WTC11 (cell line): ENCODE results near the gene RPP14.

Experiments
- CREB1 ChIP-seq: sonication (generic); formaldehyde crosslinking; IDR thresholded peaks from 2 replicates; pipeline ENCODE4 v1.8.0; 2023; ENCODE audit warnings: mild to moderate bottlenecking, missing genetic modification reagents
- CTCF ChIP-seq: fragments of 200-600 bp; IDR thresholded peaks from 2 replicates; pipeline ENCODE4 v1.8.0; 2022; ENCODE audit warnings: antibody characterized with exemption
- MLX ChIP-seq: sonication (generic); formaldehyde crosslinking; IDR thresholded peaks from 2 replicates; pipeline ENCODE4 v1.8.1; 2023; ENCODE audit warnings: mild to moderate bottlenecking, missing genetic modification reagents, moderate library complexity
- NR2C2 ChIP-seq: sonication (generic); formaldehyde crosslinking; IDR thresholded peaks from 2 replicates; pipeline ENCODE4 v1.8.0; 2022; ENCODE audit warnings: mild to moderate bottlenecking, missing genetic modification reagents
- SP1 ChIP-seq: sonication (generic); formaldehyde crosslinking; conservative IDR thresholded peaks from 2 replicates; pipeline ENCODE4 v1.8.1; 2022; ENCODE audit warnings: missing genetic modification reagents
- TF ChIP-seq, protein P1 (sequence below): sonication (generic); formaldehyde crosslinking; IDR thresholded peaks from 2 replicates; pipeline ENCODE4 v1.8.1; 2023; ENCODE audit warnings: mild to moderate bottlenecking, missing genetic modification reagents, moderate library complexity
- TF ChIP-seq, protein P2 (sequence below): sonication (generic); formaldehyde crosslinking; IDR thresholded peaks from 2 replicates; pipeline ENCODE4 v1.8.1; 2023; ENCODE audit warnings: mild to moderate bottlenecking, missing genetic modification reagents
- TF ChIP-seq, protein P3 (sequence below): sonication (generic); formaldehyde crosslinking; IDR thresholded peaks from 2 replicates; pipeline ENCODE4 v1.8.0; 2022; ENCODE audit warnings: missing genetic modification reagents

GRCh38 chr3:58340594-58341244, 34.7 kb downstream of the RPP14 start:
- TF ChIP-seq NR2C2 (no peak), MLX (CRISPR knock-in tag) (no peak), CTCF (no peak), SP1 (no peak), CREB1 (CRISPR knock-in tag) (no peak)
- TF ChIP-seq, protein P1, sequence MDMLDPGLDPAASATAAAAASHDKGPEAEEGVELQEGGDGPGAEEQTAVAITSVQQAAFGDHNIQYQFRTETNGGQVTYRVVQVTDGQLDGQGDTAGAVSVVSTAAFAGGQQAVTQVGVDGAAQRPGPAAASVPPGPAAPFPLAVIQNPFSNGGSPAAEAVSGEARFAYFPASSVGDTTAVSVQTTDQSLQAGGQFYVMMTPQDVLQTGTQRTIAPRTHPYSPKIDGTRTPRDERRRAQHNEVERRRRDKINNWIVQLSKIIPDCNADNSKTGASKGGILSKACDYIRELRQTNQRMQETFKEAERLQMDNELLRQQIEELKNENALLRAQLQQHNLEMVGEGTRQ (CRISPR knock-in tag) = no peak
- TF ChIP-seq, protein P2, sequence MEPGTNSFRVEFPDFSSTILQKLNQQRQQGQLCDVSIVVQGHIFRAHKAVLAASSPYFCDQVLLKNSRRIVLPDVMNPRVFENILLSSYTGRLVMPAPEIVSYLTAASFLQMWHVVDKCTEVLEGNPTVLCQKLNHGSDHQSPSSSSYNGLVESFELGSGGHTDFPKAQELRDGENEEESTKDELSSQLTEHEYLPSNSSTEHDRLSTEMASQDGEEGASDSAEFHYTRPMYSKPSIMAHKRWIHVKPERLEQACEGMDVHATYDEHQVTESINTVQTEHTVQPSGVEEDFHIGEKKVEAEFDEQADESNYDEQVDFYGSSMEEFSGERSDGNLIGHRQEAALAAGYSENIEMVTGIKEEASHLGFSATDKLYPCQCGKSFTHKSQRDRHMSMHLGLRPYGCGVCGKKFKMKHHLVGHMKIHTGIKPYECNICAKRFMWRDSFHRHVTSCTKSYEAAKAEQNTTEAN (CRISPR knock-in tag) = no peak
- TF ChIP-seq, protein P3, sequence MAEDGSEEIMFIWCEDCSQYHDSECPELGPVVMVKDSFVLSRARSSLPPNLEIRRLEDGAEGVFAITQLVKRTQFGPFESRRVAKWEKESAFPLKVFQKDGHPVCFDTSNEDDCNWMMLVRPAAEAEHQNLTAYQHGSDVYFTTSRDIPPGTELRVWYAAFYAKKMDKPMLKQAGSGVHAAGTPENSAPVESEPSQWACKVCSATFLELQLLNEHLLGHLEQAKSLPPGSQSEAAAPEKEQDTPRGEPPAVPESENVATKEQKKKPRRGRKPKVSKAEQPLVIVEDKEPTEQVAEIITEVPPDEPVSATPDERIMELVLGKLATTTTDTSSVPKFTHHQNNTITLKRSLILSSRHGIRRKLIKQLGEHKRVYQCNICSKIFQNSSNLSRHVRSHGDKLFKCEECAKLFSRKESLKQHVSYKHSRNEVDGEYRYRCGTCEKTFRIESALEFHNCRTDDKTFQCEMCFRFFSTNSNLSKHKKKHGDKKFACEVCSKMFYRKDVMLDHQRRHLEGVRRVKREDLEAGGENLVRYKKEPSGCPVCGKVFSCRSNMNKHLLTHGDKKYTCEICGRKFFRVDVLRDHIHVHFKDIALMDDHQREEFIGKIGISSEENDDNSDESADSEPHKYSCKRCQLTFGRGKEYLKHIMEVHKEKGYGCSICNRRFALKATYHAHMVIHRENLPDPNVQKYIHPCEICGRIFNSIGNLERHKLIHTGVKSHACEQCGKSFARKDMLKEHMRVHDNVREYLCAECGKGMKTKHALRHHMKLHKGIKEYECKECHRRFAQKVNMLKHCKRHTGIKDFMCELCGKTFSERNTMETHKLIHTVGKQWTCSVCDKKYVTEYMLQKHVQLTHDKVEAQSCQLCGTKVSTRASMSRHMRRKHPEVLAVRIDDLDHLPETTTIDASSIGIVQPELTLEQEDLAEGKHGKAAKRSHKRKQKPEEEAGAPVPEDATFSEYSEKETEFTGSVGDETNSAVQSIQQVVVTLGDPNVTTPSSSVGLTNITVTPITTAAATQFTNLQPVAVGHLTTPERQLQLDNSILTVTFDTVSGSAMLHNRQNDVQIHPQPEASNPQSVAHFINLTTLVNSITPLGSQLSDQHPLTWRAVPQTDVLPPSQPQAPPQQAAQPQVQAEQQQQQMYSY (CRISPR knock-in tag) = no peak
